Endothelial cell (in vitro differentiated cells): ENCODE results near the gene GGACT. TPM values are rescaled to one million over a fixed set of nuclear protein-coding genes. Genes with fewer than 3 reads are reported as not detected.

Source experiments
- DNase-seq: peaks from one replicate; pipeline ENCODE4 v3.0.0; 2021; ENCODE audit warnings: low spot score
- H3K27ac Mint-ChIP-seq: one replicate; pipeline ENCODE4 v1.8.0; 2021; ENCODE audit warnings: mixed read lengths, inconsistent platforms; ENCODE audit not compliant: unreplicated experiment
- H3K27me3 Mint-ChIP-seq: one replicate; pipeline ENCODE4 v1.8.0; 2021; ENCODE audit warnings: mild to moderate bottlenecking, moderate library complexity, mixed read lengths, inconsistent platforms; ENCODE audit not compliant: unreplicated experiment
- H3K36me3 Mint-ChIP-seq: one replicate; pipeline ENCODE4 v1.8.0; 2021; ENCODE audit warnings: mild to moderate bottlenecking, low read depth, mixed read lengths, inconsistent platforms; ENCODE audit not compliant: unreplicated experiment
- H3K4me1 Mint-ChIP-seq: one replicate; pipeline ENCODE4 v1.8.0; 2021; ENCODE audit warnings: mild to moderate bottlenecking, mixed read lengths, inconsistent platforms; ENCODE audit not compliant: unreplicated experiment
- H3K4me3 Mint-ChIP-seq: one replicate; pipeline ENCODE4 v1.8.0; 2021; ENCODE audit warnings: mild to moderate bottlenecking, mixed read lengths, inconsistent platforms; ENCODE audit not compliant: unreplicated experiment
- H3K9me3 Mint-ChIP-seq: one replicate; pipeline ENCODE4 v1.8.0; 2021; ENCODE audit warnings: mixed read lengths, inconsistent platforms; ENCODE audit not compliant: unreplicated experiment
- CTCF ChIP-seq: fragments of 200-600 bp; sonication (generic); IDR thresholded peaks from one replicate; pipeline ENCODE4 v1.5.0; 2021; ENCODE audit warnings: antibody characterized with exemption; ENCODE audit not compliant: unreplicated experiment
- long read RNA-seq: library from polyadenylated mRNA; unstranded; transcript quantifications from one replicate; pipeline ENCODE4 v2.0.0, GENCODE V29; 2020; ENCODE audit not compliant: unreplicated experiment
- total RNA-seq: library from RNA; stranded (reverse); fragmentation: NEBNext Ultra II Directional; extraction: Animal tissue kit (Norgen Biotek cat#: 25700); gene quantifications from one replicate; pipeline ENCODE4 v1.2.1, GENCODE V29; 2021; ENCODE audit not compliant: unreplicated experiment

GGACT gene
- total RNA-seq = 7.0 TPM
- long read RNA-seq, partial matches to known transcripts = 0 of 3 reads
- long read RNA-seq, other reads (novel, unspliced or antisense) = 1 of 3 reads

GRCh38 chr13:100588331-100589177 lies at the start of gene GGACT:
Gene GGACT, minus strand, starts transcription at chr13:100588789. Its CDS starts 56,198 bp downstream, at chr13:100532591.
- H3K4me3 Mint-ChIP-seq = peak within 1 kb of the TSS; percentile 89
- H3K9me3 Mint-ChIP-seq = no peaks in the 10 kb centered on the region
- peak within 1 kb of the TSS; percentile 81 for H3K27ac Mint-ChIP-seq
- DNase-seq = peak; percentile 86
- H3K36me3 Mint-ChIP-seq = no peaks in the 10 kb centered on the region
- TF ChIP-seq CTCF = peak; percentile 69
- H3K27me3 Mint-ChIP-seq = peaks cover 7% of the 10 kb centered on the region
- H3K4me1 Mint-ChIP-seq = peaks cover 12% of the 10 kb centered on the region

GRCh38 chr13:100637796-100638195 lies 49.2 kb upstream of the GGACT start:
- Mint-ChIP-seq H3K27me3 (no peaks in the 10 kb centered on the region), H3K4me3 (no peak overlapping the region), H3K36me3 (peaks cover 43% of the 10 kb centered on the region), H3K27ac (no peak overlapping the region), H3K9me3 (no peaks in the 10 kb centered on the region), H3K4me1 (no peaks in the 10 kb centered on the region)
- DNase-seq = no peak
- no peak for TF ChIP-seq CTCF

GRCh38 chr13:100637380-100637779 lies 48.8 kb upstream of the GGACT start:
- no peak for TF ChIP-seq CTCF
- H3K4me1 Mint-ChIP-seq = no peaks in the 10 kb centered on the region
- H3K27me3 Mint-ChIP-seq = no peaks in the 10 kb centered on the region
- no peak overlapping the region for H3K27ac Mint-ChIP-seq
- H3K9me3 Mint-ChIP-seq = no peaks in the 10 kb centered on the region
- H3K4me3 Mint-ChIP-seq = no peak overlapping the region
- peaks cover 43% of the 10 kb centered on the region for H3K36me3 Mint-ChIP-seq
- DNase-seq = no peak

- Mint-ChIP-seq H3K4me3 (no peak overlapping the region), H3K27me3 (no peaks in the 10 kb centered on the region), H3K4me1 (no peaks in the 10 kb centered on the region), H3K9me3 (no peaks in the 10 kb centered on the region), H3K36me3 (peaks cover 36% of the 10 kb centered on the region), H3K27ac (no peak overlapping the region)
- TF ChIP-seq CTCF = no peak
- no peak for DNase-seq
These were observed 47.9 kb upstream of the GGACT start for GRCh38 chr13:100636441-100636840.

- H3K4me1 Mint-ChIP-seq = peaks cover under 1% of the 10 kb centered on the region
- no peak overlapping the region for H3K4me3 Mint-ChIP-seq
- TF ChIP-seq CTCF = no peak
- no peak overlapping the region for H3K27ac Mint-ChIP-seq
- no peak for DNase-seq
- no peaks in the 10 kb centered on the region for H3K27me3 Mint-ChIP-seq
- no peaks in the 10 kb centered on the region for H3K9me3 Mint-ChIP-seq
- peaks cover 36% of the 10 kb centered on the region for H3K36me3 Mint-ChIP-seq
These were observed 47.4 kb upstream of the GGACT start for GRCh38 chr13:100636004-100636403.
